Kidney (tissue), 14 donors: Measurements from ENCODE around the gene ZNF480. TPM values are rescaled to one million over a fixed set of nuclear protein-coding genes. Genes with fewer than 3 reads are reported as not detected.

ENCODE experiments used
- DNase-seq, 5 donors: peaks; one replicate each; pipeline ENCODE4 v3.0.0-alpha.2; 2013 to 2020
- FAIRE-seq: peaks from 2 replicates; lab custom pipeline; 2012; peaks lifted over from hg19 to GRCh38; lab: Jason Lieb, UNC
- H3K27ac ChIP-seq, 2 donors: one replicate each; pipeline ENCODE4 v1.7.0; 2013; ENCODE audit warnings: low read depth in 2 of 2, low read length in 2 of 2, inconsistent platforms in 1 of 2
- H3K27me3 ChIP-seq: one replicate; pipeline ENCODE4 v1.7.1; 2013; ENCODE audit warnings: low read length, inconsistent platforms; ENCODE audit not compliant: control insufficient read depth, insufficient read depth
- H3K36me3 ChIP-seq, 3 donors: one replicate each; pipeline versions ENCODE4 v1.7.0 to v1.7.1; 2013; ENCODE audit warnings: low read length in 3 of 3, control low read depth in 1 of 3, inconsistent platforms in 1 of 3; ENCODE audit not compliant: insufficient read depth in 3 of 3, control insufficient read depth in 2 of 3
- H3K4me1 ChIP-seq, 3 donors: one replicate each; pipeline versions ENCODE4 v1.7.0 to v1.7.1; 2013; ENCODE audit warnings: low read length in 3 of 3, inconsistent platforms in 1 of 3, low read depth in 1 of 3; ENCODE audit not compliant: control insufficient read depth in 2 of 3, insufficient read depth in 2 of 3
- H3K4me3 ChIP-seq, 3 donors: one replicate each; pipeline versions ENCODE4 v1.7.0 to v1.8.1; 2013; ENCODE audit warnings: low read length in 3 of 3, control low read depth in 1 of 3, inconsistent platforms in 1 of 3
- H3K9ac ChIP-seq, 3 donors: one replicate each; pipeline versions ENCODE4 v1.7.0 to v1.7.1; 2013; ENCODE audit warnings: low read length in 3 of 3, control low read depth in 1 of 3, inconsistent platforms in 1 of 3
- H3K9me3 ChIP-seq, 3 donors: one replicate each; pipeline versions ENCODE4 v1.7.0 to v1.7.1; 2013; ENCODE audit warnings: low read length in 3 of 3, control low read depth in 1 of 3, inconsistent platforms in 1 of 3; ENCODE audit not compliant: control insufficient read depth in 2 of 3, insufficient read depth in 1 of 3
- intact Hi-C: fragments of 100-400 bp; cut with DNase I; formaldehyde crosslinking; loops from one replicate; pipeline ENCODE4 v1.11.1; 2022
- polyA plus RNA-seq: library from polyadenylated mRNA; stranded (reverse); fragments of 350-450 nt; fragmentation: Illumina TruSeq; extraction: RNeasy Lipid Tissue Mini Kit (QIAGEN cat#74804); gene quantifications from one replicate; pipeline ENCODE4 v1.2.3, GENCODE V29; 2014; ENCODE audit warnings: low read depth, low replicate concordance; ENCODE audit not compliant: insufficient read depth
- total RNA-seq: library from RNA; stranded (reverse); fragmentation: NEBNext Ultra II Directional; extraction: Animal tissue kit (Norgen Biotek cat#: 25700); gene quantifications from one replicate; pipeline ENCODE4 v1.2.1, GENCODE V29; 2021
- TF ChIP-seq, protein P1 (sequence below): IDR thresholded peaks from 3 replicates; pipeline ENCODE4 v1.5.1; 2012; ENCODE audit warnings: mild to moderate bottlenecking, moderate library complexity, borderline replicate concordance; ENCODE audit not compliant: insufficient read depth; ENCODE audit errors: extremely low read depth
- donor health status: control.
- donor health status: control.
- donor health status: control.
- donor health status: control.
- donor health status: control.
- donor health status: DM: yes; HTN: yes; CAD: no.
- donor health status: Normal renal cell carcinoma (clear cell type).

The ZNF480 gene
- total and polyA plus RNA-seq, 2 donors from 2014 or later: 10.4 to 13.2 TPM

DNA sequence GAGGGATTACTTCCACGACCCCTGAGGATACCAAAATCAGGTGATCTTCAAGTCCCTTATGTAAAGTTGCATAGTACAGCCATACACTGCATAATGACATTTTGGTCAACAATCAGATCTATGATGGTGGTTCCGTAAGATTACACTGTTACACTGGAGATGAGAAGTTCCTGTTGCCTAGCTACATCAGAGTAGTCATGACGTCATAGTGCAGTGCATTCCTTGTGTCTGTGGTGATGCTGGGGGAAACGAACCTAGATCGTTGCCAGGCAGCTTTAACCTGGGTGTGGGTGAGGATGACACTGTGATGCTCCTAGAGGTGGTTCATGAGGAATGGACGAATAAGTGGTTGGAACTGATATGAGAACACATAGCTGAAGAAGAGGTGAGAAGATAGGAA, 48.2 kb downstream of the ZNF480 start:
- Histone ChIP-seq H3K9ac (no peak overlapping the region), H3K9me3 (no peaks in the 10 kb centered on the region), H3K4me3 (no peak overlapping the region), H3K4me1 (peaks cover 0 to 2% (median 0%) of the 10 kb centered on the region in 3 donors), H3K27me3 (no peaks in the 10 kb centered on the region), H3K27ac (no peak overlapping the region), H3K36me3 (peaks cover 2 to 22% (median 2%) of the 10 kb centered on the region in 3 donors)
- DNase-seq: no peak
- TF ChIP-seq, protein P1, sequence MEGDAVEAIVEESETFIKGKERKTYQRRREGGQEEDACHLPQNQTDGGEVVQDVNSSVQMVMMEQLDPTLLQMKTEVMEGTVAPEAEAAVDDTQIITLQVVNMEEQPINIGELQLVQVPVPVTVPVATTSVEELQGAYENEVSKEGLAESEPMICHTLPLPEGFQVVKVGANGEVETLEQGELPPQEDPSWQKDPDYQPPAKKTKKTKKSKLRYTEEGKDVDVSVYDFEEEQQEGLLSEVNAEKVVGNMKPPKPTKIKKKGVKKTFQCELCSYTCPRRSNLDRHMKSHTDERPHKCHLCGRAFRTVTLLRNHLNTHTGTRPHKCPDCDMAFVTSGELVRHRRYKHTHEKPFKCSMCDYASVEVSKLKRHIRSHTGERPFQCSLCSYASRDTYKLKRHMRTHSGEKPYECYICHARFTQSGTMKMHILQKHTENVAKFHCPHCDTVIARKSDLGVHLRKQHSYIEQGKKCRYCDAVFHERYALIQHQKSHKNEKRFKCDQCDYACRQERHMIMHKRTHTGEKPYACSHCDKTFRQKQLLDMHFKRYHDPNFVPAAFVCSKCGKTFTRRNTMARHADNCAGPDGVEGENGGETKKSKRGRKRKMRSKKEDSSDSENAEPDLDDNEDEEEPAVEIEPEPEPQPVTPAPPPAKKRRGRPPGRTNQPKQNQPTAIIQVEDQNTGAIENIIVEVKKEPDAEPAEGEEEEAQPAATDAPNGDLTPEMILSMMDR: no peak
- intact Hi-C loops: no loop called here
- no peak for FAIRE-seq

DNA sequence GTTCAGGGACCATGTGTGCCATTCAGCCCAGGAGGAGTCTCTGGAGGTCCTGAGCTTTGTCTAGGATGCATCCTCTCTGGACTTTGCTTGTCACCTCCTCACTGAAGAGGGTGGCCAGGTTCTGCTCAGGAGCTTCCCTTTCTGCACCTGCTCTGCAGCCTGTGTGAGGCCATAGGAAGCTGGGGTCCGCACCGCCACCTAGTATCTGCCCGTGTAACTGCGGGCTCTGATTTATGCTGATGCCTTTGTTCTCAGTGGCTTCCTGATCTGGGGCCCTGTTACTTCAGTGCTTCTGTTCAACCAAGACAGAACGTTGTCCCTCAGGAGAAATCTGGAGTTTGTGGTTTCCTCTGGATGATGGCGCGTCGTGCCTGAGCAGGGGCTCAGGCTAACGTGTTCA, 54.5 kb downstream of the ZNF480 start:
- TF ChIP-seq, protein P1: no peak
- no peaks in the 10 kb centered on the region for H3K27me3 ChIP-seq
- no peak for FAIRE-seq
- H3K9ac ChIP-seq: no peak overlapping the region
- no peak overlapping the region for H3K27ac ChIP-seq
- peak in 2 of 5 donors; percentile 8 to 12 for DNase-seq
- no peaks in the 10 kb centered on the region for H3K9me3 ChIP-seq
- H3K36me3 ChIP-seq: peaks cover 4 to 49% (median 12%) of the 10 kb centered on the region in 3 donors
- H3K4me3 ChIP-seq: no peak overlapping the region
- intact Hi-C loops: no loop called here
- no peaks in the 10 kb centered on the region for H3K4me1 ChIP-seq

DNA sequence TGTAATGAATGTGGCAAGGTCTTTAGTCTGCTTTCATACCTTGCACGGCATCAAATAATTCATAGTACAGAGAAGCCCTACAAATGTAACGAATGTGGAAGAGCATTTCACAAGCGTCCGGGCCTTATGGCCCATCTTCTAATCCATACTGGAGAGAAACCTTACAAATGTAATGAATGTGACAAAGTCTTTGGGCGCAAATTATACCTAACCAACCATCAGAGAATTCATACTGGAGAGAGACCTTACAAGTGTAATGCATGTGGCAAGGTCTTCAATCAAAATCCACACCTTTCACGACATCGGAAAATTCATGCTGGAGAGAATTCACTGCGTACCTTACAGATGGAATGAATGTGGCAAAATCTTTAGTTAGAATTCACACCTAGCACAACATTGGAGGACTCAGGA, 69.5 kb downstream of the ZNF480 start:
- H3K36me3 ChIP-seq: peaks cover 6 to 14% (median 11%) of the 10 kb centered on the region in 3 donors
- H3K27me3 ChIP-seq: no peaks in the 10 kb centered on the region
- no peak for DNase-seq
- TF ChIP-seq, protein P1: no peak
- H3K4me1 ChIP-seq: peaks cover 0 to 2% (median 0%) of the 10 kb centered on the region in 3 donors
- peaks cover 6 to 40% (median 16%) of the 10 kb centered on the region in 3 donors for H3K9me3 ChIP-seq
- peak overlapping the region in 1 of 3 donors; percentile 17 for H3K4me3 ChIP-seq
- H3K9ac ChIP-seq: no peak overlapping the region
- FAIRE-seq: no peak
- no peak overlapping the region for H3K27ac ChIP-seq
- intact Hi-C loops: no loop called here
